ENCODE data around the gene DDRGK1. TPM values are rescaled to one million over a fixed set of nuclear protein-coding genes. Genes with fewer than 3 reads are reported as not detected.

DDRGK1 gene
- polyA plus RNA-seq, 2 of the 4 experiments (the other 2 are of a cell fraction) = 87.4 to 120 TPM

DNA sequence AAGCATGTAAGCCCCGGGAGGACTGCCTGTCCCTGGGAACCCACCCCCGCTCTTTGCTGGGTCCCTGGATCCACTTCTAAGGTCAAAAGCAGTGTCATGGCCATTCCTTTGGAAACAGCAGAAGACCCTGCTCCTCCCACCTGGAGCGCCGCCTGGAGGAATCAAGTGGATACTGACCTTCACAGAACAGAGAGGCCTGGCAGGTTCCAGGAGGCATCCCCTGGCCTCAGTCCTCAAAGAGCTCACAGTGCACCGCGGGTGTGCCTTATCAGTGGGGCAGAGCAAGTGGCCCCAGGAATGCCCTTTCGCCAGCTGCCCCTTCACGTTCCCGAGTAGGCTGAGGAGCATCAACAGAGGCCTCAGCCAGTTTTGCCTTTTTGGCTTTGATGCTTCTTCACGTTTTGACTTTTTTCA is 45.6 kb upstream of the DDRGK1 start:
- CTCF ChIA-PET = interaction anchor here (0.6 to 7.6 kb wide), 17 partner anchors 9 to 199 kb away, joined by 3 to 69 read pairs (median 4); partner anchors contain the start of genes ITPA and SLC4A11
- DNase-seq (ENCODE audit: low read depth in 1 of 2, low spot score in 1 of 2) = peak; percentile 70 to 77
- no peaks in the 10 kb centered on the region for H3K9me3 ChIP-seq
- H3K4me2 ChIP-seq = no peak overlapping the region
- no peak for FAIRE-seq
- POLR2A ChIA-PET = no interaction called here
- no peak overlapping the region for H3K4me3 ChIP-seq
- peaks cover 5% of the 10 kb centered on the region; the same call in 1 of the 3 replicates for H3K4me1 ChIP-seq
- WGBS (ENCODE audit: missing lambda C conversion rate) = 36% methylated on average over 10 of the region's 10 CpGs
- peak; percentile 60 to 88 for ATAC-seq
- TF ChIP-seq ZC3H11A (IDR thresholded peaks at IDR 0.05) = no peak
- no peak for TF ChIP-seq RARB (CRISPR knock-in tag; IDR thresholded peaks at IDR 0.05)
- TF ChIP-seq MYC (IDR thresholded peaks at IDR 0.05; ENCODE audit: borderline replicate concordance, low read length) = no peak
- TF ChIP-seq, protein P1, sequence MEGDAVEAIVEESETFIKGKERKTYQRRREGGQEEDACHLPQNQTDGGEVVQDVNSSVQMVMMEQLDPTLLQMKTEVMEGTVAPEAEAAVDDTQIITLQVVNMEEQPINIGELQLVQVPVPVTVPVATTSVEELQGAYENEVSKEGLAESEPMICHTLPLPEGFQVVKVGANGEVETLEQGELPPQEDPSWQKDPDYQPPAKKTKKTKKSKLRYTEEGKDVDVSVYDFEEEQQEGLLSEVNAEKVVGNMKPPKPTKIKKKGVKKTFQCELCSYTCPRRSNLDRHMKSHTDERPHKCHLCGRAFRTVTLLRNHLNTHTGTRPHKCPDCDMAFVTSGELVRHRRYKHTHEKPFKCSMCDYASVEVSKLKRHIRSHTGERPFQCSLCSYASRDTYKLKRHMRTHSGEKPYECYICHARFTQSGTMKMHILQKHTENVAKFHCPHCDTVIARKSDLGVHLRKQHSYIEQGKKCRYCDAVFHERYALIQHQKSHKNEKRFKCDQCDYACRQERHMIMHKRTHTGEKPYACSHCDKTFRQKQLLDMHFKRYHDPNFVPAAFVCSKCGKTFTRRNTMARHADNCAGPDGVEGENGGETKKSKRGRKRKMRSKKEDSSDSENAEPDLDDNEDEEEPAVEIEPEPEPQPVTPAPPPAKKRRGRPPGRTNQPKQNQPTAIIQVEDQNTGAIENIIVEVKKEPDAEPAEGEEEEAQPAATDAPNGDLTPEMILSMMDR (IDR thresholded peaks at IDR 0.05) = peak; percentile 41
- peak; percentile 35; the same call in 1 of the 3 replicates for TF ChIP-seq SMC3 (IDR thresholded peaks at IDR 0.05)
- TF ChIP-seq RAD21 (conservative IDR thresholded peaks at IDR 0.05 in 1 of 2, IDR thresholded peaks at IDR 0.05 in 1 of 2) = peak; percentile 32 to 61; a peak in 3 of 5 replicates
- H3K27ac ChIP-seq = no peak overlapping the region

DNA sequence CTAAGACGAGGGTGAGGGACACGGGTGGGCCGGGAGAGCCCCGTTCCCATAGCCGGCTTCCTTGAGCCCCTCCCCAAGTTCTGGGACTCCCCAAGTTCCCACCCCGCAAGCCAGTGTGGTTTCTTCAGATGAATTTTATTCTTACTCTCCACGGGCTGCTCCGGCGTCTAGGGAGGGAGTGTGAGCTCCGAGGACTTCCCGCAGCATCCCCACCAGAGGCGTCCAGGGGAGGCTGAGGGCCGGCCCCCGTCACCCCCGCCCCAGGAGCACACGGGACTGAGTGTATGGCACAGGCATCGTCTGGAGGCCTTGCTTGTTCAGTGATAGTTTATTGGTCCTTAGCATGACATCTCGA is 44.5 kb upstream of the DDRGK1 start:
- POLR2A ChIA-PET = no interaction called here
- ATAC-seq (no peak), FAIRE-seq (no peak)

DNA sequence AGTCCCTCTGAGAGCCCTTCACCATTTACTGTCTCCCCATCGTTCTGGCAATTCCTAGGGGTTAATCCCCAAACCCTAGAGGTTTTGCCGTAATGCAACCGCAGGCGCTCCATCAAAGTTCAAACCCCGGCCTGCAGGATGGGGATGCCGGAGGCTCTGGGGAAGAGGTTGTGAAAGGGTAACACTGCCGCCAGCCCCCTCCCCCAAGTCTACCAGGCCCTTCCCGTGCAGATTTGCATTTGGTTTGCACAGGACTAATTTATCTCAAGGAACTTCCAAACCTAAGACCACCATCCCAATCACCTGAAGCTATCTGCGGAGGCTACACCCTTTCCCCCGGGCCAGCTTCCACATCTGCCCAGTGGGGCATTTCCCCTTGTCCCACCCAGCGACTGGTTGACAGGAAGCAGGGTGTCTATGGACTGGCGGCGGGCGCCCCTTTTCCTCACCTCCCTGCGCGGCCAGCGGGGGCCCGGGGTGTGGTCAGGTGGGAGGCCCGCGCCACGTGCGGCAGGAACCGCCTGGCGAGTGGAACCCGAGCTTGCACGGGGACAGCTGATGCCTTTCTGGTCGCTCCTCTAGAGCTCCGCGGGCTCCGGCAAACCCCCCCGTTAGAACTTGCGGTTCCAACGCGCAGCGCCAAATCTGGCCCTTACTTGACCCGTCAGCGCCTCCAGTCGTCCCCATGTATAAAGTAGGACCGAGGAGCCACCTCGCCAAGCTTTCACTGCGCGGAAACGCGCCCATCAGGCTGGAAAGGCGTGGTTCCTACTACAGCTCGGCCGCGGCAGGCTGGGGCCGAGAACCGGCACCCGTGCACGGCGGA is 43.9 kb upstream of the DDRGK1 start:
- no peak for DNase-seq (ENCODE audit: low read depth in 1 of 2, low spot score in 1 of 2)
- peaks cover 8% of the 10 kb centered on the region; the same call in 1 of the 3 replicates for H3K4me1 ChIP-seq
- H3K4me2 ChIP-seq = no peak overlapping the region
- no peaks in the 10 kb centered on the region for H3K9me3 ChIP-seq
- WGBS (ENCODE audit: missing lambda C conversion rate) = 91% methylated on average over 50 of the region's 53 CpGs
- ChIA-PET CTCF (interaction anchor here (1.0 to 7.6 kb wide), 6 partner anchors 12 to 68 kb away, joined by 3 to 69 read pairs (median 6); no protein-coding TSS in a partner anchor), POLR2A (no interaction called here)
- H3K27ac ChIP-seq = no peak overlapping the region
- no peak for ATAC-seq
- no peak overlapping the region for H3K4me3 ChIP-seq
- FAIRE-seq = no peak
- no peak for TF ChIP-seq KDM5A (IDR thresholded peaks at IDR 0.05)
- TF ChIP-seq HDAC2 (IDR thresholded peaks at IDR 0.05) = no peak
- no peak for TF ChIP-seq POLR2AphosphoS2 (conservative IDR thresholded peaks at IDR 0.05; ENCODE audit: low read length)
- TF ChIP-seq ESRRA (IDR thresholded peaks at IDR 0.05; ENCODE audit: borderline replicate concordance, low read length) = no peak
- TF ChIP-seq, protein P2, sequence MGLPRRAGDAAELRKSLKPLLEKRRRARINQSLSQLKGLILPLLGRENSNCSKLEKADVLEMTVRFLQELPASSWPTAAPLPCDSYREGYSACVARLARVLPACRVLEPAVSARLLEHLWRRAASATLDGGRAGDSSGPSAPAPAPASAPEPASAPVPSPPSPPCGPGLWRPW (IDR thresholded peaks at IDR 0.05) = no peak
- no peak for TF ChIP-seq GATA3 (IDR thresholded peaks at IDR 0.05; ENCODE audit: borderline replicate concordance)
- TF ChIP-seq, protein P3, sequence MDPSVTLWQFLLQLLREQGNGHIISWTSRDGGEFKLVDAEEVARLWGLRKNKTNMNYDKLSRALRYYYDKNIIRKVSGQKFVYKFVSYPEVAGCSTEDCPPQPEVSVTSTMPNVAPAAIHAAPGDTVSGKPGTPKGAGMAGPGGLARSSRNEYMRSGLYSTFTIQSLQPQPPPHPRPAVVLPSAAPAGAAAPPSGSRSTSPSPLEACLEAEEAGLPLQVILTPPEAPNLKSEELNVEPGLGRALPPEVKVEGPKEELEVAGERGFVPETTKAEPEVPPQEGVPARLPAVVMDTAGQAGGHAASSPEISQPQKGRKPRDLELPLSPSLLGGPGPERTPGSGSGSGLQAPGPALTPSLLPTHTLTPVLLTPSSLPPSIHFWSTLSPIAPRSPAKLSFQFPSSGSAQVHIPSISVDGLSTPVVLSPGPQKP (IDR thresholded peaks at IDR 0.05; ENCODE audit: low read depth, low read length) = no peak
- TF ChIP-seq HOXA7 (CRISPR knock-in tag; IDR thresholded peaks at IDR 0.05) = no peak

More for the DNA sequence above, 44.5 kb upstream of the DDRGK1 start:
- H3K4me2 ChIP-seq = no peak overlapping the region
- WGBS (ENCODE audit: missing lambda C conversion rate) = 82% methylated on average over 18 of the region's 18 CpGs
- H3K27ac ChIP-seq = no peak overlapping the region
- CTCF ChIA-PET = interaction anchor here (0.7 to 7.6 kb wide), 11 partner anchors 9 to 91 kb away, joined by 3 to 69 read pairs (median 6); partner anchors contain the start of gene SLC4A11
- H3K4me3 ChIP-seq = no peak overlapping the region
- no peak for DNase-seq (ENCODE audit: low read depth in 1 of 2, low spot score in 1 of 2)
- TF ChIP-seq, protein P1 (IDR thresholded peaks at IDR 0.05) = no peak
- TF ChIP-seq TP53 (CRISPR knock-in tag; IDR thresholded peaks at IDR 0.05) (no peak), CBX8 (IDR thresholded peaks at IDR 0.05) (no peak), BHLHE40 (IDR thresholded peaks at IDR 0.05; ENCODE audit: low read depth, low read length) (no peak), POLR2A (IDR thresholded peaks at IDR 0.05; ENCODE audit: low read length) (no peak), RAD21 (conservative IDR thresholded peaks at IDR 0.05 in 1 of 2, IDR thresholded peaks at IDR 0.05 in 1 of 2) (no peak), NPAS2 (CRISPR knock-in tag; IDR thresholded peaks at IDR 0.05; ENCODE audit: borderline replicate concordance) (no peak), JUNB (IDR thresholded peaks at IDR 0.05) (no peak), FOSB (CRISPR knock-in tag; IDR thresholded peaks at IDR 0.05) (no peak), FOSL2 (IDR thresholded peaks at IDR 0.05) (no peak), FOSL2 (CRISPR knock-in tag; IDR thresholded peaks at IDR 0.05) (no peak)
- TF ChIP-seq, protein P4, sequence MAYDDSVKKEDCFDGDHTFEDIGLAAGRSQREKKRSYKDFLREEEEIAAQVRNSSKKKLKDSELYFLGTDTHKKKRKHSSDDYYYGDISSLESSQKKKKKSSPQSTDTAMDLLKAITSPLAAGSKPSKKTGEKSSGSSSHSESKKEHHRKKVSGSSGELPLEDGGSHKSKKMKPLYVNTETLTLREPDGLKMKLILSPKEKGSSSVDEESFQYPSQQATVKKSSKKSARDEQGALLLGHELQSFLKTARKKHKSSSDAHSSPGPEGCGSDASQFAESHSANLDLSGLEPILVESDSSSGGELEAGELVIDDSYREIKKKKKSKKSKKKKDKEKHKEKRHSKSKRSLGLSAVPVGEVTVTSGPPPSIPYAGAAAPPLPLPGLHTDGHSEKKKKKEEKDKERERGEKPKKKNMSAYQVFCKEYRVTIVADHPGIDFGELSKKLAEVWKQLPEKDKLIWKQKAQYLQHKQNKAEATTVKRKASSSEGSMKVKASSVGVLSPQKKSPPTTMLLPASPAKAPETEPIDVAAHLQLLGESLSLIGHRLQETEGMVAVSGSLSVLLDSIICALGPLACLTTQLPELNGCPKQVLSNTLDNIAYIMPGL (CRISPR knock-in tag; IDR thresholded peaks at IDR 0.05; ENCODE audit: borderline replicate concordance) = no peak
- peaks cover 8% of the 10 kb centered on the region; the same call in 1 of the 3 replicates for H3K4me1 ChIP-seq
- H3K9me3 ChIP-seq = no peaks in the 10 kb centered on the region
